Right renal pelvis (tissue), 4 donors: ENCODE data around the gene BAHCC1. TPM values are rescaled to one million over a fixed set of nuclear protein-coding genes. Genes with fewer than 3 reads are reported as not detected.

Experiments used
- DNase-seq, 4 donors: peaks; one replicate each; pipeline ENCODE4 v3.0.0-alpha.2; 2013; ENCODE audit warnings: low read depth in 4 of 4, low spot score in 3 of 4, missing footprints in 1 of 4
- polyA plus RNA-seq, 4 donors: library from polyadenylated mRNA; unstranded; fragments of 120-200 nt; gene quantifications; one replicate each; pipeline ENCODE4 v1.2.1, GENCODE V29; 2013; ENCODE audit not compliant: insufficient read length in 4 of 4

BAHCC1 gene
- polyA plus RNA-seq, 4 donors = 16.6 to 24.7 (median 18.8) TPM

DNA sequence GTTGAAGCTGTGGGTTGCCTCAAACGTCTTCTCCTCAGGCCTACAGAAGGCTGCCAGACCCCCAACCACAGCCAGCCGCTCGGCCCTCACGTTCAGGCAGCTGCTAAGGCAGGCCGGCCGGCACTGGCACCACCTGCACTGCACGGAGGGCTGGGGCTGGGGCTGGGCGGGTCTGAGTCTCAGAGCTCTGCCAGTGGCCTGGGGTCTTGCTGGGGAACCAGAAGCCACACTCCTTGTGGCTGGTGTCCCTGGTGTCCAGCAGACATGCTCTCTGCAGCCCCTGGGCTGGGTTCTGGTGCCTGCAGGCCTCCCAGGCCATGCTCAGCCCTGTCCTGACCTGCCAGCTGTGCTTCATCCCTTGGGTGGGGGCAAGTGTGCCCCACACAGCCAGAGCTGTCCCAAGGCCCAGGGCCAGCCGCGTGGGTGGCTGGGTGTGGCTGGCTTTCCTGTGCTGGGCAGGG lies 42.0 kb downstream of the BAHCC1 start:
- no peak for DNase-seq

DNA sequence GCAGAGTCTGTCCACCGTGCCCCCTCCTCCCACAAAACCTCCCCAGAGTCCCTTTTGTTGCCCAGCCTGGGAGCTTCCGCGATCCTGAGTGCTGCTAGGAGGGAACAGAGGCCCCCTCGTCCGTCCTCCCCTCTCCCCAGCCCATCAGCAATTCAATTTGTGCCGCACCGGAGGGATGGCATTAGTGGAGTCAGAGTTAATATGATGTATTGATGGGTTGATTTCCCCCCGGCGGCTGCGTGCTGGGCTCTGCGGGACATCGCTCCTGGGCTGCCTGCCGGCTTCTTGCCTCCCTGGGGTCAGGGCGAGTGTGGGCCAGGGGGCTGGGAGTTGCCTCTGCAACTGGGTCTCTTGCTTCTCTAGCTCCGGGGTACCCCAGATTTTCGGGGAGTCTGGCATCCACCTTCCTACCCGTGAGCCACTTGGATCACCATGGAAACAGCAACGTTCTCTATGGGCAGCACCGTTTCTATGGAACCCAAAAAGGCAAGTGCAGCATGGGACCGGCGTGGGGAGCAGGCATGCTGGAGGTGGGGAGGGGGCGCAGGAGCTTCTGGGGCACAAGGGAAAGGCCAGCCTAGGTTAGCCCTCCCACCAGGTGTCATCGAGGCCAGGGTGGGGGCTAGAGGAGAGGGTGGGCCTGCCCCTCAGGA lies 42.9 kb downstream of the BAHCC1 start:
- no peak for DNase-seq

DNA sequence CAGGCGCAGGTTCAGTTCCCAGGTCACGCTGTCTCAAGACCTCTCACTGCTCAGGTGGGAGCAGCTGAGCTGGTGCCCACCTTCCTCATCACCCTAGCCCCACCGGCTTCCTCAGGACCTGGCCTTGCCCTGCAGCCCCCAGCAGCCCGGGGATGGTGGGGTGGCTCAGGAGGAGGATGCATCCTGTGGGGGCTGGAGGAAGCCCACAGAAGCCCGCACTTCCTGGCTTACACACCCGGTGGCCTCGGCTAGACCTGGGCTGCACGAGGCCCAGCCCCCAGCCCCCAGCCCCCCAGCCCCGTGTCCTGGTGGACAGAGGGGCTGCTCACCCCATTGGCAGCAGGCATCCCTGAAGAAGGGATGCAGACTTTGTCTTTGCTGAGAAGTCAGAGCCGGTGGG lies 43.4 kb downstream of the BAHCC1 start:
- no peak for DNase-seq

DNA sequence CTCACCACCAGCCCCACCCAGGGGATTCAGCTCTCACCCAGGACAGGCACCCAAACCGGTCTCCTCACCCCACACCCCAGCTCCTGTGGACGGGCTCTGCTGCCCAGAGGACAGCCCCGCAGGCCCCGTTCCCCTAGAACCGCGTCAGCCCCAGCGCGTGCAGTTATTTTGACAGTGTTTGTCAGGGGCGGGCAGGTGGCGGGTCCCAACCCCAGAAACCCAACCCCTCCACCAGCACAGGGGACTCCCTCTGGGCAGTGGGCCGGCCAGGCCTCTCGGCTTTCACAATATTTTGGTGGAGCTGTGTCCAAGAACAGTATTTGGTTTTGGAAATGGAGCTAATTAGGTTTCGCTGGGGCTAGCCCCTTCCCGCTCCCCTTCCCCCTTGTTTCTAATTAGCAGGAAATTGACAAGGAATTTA lies 44.8 kb downstream of the BAHCC1 start:
- DNase-seq = no peak

DNA sequence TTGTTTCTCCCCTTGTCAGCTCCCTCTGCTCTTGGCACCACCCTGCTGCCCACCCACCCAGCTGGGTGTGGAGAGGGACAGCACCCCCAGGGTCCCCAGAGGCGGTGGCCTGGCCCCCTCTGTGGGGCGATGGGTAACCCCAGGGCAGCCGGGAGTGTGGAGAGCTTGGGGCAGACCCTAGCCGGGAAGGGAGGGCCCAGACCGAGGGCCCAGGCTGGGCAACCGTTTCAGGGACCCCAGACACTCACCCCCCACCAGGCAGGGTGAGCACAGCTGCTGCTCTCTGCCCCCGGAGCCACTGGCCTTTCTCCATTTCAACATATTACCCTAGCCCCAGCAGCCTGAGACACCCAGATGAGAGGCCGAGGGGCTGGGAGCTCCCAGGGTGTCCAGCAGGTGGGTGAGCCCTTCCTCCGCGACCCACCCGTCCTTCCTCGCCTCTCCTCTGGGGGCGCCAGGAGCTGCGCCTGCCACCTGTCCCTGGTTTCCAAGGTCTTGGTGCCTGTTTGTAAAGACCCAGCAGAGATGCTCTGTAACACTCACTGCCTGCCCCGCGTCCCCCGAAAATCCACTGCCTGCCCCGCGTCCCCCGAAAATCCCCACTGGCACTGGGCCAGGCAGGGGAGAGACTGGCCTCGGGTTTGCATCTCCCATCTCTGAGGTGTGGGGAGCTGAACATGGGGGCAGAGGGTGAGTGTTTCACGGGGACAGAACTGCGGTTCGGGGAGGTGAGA lies 45.4 kb downstream of the BAHCC1 start:
- DNase-seq = no peak

DNA sequence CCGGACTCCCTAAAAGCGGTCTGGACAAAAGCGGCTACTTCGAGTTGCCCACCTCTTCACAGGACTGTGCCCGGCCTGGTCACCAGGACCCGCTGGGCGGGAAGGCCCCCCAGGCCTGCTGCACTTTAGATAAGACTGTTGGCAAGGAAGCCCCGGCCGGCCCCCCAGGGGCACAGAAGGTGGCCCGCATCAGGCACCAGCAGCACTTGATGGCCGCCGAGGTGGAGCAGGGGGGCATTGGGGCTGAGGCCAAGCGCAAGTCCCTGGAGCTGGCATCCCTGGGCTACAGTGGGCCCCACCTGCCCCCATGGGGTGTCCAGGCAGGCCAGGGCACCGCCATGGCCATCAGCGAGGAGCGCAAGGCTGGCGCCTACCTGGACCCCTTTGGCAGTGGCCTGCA lies 47.5 kb downstream of the BAHCC1 start:
- no peak for DNase-seq

DNA sequence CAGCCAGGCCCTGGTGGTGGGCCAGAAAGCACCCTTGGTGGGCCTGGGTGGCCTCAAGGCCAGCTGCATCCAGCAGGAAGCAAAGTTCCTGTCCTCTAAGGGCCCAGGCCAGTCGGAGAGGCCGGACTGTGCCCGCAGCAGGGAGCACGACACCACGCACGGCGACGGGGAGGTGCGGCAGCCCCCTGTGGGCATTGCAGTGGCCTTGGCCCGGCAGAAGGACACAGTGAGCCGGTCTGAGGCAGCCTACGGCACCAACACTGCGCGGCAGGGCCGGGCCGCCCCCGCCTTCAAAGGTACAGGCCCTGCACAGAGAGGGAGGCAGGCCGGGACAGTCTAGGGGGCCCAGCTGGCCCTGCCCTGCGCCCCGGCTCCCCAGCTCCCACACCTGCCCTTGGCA lies 48.0 kb downstream of the BAHCC1 start:
- no peak for DNase-seq

DNA sequence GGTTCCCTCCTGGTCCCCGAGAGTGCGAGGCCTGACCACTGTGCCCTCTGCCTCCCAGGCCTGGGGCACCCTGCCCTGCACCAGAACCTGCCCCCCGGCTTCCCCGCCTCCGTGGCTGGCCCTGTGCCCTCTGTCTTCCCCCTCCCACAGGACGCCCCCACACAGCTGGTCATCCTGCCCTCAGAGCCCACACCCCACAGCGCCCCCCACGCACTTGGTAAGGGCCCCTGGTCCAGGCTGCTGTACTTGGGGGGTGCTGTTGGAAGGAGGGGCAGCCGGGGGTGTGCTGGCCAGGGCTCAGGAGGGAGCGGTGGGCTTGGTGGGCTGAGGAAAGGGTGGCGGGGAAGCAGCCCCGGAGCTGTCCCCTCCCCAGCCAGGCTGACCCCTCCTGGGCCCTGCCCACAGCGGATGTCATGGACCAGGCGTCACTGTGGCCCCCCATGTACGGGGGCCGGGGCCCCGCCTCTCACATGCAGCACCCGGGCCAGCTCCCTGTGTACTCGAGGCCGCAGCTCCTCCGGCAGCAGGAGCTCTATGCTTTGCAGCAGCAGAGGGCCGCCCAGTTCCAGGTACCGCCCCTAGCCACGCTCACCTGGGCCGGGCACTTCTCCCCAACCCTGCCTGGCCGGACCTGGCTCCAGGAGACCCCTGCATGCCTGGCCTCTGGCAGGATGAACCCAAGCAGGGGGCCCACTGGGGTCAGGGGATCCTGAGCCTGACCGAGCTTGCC lies 49.5 kb downstream of the BAHCC1 start:
- DNase-seq = no peak

DNA sequence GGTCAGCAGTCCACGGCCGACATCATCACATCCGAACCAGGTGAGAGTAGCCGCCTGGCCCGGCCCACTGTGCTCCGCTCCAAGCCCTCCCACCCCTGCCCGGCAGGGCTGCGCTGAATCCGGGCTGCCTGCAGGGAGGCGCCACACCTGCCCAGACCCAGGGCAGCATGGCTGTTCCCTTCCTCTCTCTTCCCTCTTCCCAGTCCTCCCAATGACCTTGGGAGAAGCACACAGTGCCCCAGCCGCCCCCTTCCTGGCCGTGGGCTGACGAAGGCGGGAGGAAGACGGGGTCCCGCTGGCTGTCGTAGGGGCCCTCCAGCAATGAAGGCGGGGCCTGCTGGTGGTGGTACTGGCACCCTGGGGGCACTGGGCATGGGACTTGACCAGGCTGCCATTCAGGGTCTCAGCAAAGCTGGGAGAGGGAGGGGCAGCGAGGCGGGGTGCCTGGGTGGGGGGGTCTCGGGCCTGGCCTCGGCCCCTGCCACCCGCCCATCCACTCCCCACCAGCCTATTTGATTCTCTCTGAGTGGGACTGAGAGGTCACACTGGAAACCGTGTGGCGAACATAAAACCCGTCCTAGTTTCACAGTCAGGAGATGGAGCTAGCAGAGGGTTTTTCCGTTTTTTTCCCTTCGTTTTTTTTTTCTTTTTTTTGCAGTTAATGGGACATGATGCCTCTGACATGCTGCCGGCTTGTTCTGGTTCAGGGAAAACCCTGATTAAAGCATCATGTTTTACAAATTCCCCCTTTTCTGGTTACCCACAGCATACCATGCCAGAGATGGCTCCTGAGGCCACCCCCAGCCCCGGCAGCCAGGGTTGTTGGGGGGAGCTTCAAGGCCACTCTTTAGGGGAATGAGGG lies 50.6 kb downstream of the BAHCC1 start:
- DNase-seq = no peak

DNA sequence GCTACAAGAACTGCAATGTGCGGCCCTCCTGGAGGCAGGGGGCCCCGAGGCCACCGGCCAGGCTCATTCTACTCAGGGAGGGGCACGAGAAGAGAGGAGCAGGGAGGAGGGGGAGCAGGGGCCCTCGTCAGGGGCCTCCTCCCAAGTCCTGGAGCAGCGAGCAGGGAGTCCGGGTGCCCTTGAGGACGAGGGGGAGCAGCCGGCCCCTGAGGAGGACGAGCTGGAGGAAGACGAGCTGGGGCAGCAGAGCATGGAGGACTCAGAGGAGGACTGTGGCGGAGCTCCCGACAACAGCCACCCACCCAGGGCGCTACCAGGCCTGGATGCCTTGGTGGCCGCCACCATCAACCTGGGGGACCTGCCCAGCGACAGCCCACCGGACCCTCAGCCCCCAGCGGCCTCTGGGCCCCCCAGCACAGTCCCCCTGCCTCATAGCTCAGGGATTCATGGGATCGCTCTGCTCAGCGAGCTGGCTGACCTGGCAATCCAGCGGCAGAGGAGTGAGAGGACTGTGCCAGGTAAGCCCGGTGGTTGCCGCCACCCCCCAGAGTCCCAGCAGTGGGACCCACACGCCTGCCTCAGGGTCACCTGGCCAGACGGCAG lies 52.2 kb downstream of the BAHCC1 start:
- DNase-seq = no peak

DNA sequence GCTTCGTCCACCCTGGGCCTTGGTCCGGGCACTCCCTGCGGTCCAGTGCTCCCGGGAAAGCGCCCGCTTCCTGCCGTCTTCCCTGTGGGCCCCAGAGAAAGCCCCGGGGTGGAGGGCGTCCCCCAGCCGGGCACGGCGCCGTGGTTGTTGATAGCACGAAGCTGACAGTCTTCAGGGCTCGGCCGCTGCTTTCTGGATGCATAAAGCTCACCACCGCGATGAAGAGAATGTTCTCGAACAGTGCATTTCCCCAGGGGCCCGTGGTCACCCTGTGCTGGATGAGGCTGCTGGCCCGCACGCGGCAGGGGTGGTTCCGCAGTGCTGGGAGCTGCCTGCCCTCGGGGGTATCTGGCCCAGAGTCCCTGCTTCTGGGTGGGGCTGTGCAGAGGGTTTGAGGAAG lies 53.2 kb downstream of the BAHCC1 start:
- no peak for DNase-seq

DNA sequence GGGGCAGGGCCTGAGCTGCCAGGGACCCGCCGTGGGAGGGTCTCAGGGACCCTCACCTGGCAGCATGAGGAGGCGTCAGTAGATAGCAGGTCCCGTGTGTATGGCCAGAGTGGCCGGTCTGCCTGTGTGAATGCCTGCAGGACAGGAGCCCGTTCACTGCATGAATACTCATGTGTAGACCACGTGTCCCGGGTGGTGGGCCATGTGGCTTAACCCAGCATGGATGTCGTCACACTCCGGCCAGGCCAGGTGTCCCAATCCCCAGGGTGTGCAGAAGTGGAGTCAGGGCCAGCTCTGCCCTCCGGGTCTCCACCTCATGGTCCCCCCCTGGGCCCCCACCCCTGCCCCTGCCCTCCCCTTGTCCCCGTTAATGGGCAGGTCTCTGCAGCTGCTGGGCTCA lies 53.7 kb downstream of the BAHCC1 start:
- no peak for DNase-seq

DNA sequence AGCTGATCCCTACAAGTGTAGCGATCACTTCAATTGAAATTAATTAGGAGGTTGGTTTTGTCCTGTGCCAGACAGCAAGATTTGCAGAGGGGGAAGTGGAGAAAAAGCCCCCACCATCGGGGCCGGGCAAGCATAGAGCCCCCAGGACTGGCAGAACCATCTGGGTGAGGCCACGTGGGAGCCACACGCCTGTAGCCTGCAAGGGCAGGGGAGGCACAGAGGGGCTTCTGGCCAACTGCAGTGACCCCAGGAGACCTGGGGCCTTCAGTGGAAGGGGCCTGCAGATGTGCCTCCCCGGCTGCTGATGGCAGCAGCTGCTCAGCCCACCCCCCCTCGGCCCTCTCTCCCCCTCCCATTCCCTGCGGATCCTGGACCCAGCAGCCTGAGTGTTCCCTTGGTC lies 54.1 kb downstream of the BAHCC1 start:
- DNase-seq = no peak

DNA sequence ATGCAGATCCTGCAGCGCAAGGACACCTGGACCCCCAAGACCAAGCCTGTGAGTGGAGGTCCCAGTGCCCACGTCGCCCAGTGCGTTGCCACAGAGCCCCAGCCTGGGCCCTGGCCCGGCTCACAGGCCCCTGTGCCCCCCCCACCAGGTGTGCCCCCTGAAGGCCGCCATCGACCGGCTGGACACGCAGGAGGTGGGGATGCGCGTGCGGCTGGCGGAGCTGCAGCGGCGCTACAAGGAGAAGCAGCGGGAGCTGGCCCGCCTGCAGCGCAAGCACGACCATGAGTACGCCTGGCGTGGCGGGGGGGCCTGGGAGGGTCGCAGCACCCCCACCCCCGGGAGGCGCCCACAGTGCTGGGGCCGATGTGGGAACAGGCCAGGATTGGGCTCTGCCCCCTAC lies 56.6 kb downstream of the BAHCC1 start:
- DNase-seq = no peak

DNA sequence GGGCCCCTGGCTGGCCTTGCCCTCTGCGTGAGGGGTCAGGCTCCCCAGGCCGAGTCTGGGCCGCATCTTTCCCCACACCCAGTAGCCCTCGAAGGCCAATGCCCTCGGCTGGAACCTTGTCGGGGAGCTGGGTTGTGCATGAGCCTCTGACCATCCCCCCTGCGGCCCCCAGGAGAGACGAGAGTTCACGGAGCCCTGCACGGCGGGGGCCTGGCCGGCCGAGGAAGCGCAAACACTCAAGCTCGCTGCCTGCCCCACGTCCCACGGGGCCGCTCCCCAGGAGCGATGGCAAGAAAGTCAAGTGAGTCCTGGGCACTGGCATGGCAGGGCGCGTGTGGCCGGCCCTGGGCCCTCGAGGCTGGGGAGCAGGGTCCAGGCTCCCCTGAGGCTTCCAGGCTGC lies 57.3 kb downstream of the BAHCC1 start:
- no peak for DNase-seq

DNA sequence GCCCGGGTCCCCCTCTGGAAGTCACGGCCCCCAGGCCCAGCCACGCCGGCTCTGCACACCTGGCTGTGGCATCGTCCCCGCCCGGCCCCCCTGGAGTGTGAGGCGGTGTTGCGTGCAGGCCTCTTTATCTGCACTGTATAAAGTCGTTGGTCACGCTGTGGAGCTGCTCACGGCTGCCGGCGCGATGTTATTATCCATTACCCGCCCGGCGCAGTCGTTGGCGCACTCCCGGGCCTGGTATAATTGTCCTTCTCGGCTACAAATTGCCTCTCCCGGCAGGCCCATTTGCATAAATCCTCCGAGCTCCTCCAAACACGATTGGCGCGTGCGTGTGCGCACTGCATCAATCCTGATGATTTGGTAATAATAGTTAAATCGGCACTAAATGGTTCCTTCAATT lies 57.8 kb downstream of the BAHCC1 start:
- DNase-seq = no peak

DNA sequence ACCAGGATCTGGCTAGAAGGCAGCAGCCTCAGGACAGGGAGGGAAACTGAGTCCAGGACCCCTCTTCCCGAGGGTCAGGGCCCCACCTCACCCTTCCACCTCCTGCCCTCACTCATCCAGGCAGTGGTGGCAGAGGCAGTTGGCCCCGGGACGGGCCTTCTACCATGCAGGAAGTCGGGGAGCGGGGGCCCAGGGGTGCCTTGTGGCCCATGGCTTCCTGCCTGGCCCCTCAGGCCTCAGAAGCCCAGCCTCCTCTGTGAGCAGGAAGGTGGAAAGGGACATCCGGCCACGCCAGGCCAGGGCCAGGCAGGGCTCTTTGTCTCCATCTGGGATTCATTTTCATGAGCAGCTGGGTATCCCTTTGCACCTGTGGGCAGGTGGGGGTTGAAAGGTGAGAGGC lies 58.5 kb downstream of the BAHCC1 start:
- DNase-seq = no peak

DNA sequence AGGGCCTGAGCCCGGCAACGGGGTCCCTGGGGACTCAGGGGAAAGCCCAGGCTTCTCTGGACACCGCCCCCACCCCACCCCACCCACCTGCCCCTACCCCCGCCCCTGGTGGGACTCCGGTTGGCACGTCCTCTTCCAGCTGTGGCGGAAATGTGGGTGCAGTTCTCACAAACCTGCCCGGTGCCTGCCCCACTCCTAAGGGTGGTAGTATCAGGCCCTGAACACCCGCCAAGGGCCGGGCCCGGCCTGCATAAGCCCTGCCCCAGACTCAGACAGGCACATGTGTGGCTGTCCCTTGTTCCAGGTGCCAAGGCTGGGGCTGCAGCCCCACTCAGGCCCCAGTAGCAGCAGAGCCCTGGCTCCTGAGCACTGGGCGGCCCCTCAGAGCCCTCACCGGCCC lies 59.2 kb downstream of the BAHCC1 start:
- no peak for DNase-seq

DNA sequence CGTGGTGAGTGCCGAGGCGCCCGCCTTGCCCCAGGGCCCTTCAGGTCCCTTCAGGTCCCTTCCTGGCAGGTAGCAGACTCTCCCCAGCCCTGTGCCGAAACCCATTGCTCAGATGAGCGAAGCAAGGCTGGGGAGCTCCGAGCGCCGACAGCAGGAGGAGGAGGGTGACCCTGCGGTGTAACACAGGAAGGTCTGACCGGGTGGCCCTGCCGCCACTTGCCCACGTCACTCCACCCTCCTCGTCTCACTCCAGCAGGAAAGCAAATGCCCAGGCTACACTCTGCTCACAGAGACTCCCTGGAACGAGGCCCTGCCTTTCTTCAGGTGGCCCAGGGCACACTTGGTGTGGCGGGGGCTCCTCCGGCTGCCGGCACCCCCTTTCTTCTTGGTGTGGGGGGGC lies 60.1 kb downstream of the BAHCC1 start:
- no peak for DNase-seq

DNA sequence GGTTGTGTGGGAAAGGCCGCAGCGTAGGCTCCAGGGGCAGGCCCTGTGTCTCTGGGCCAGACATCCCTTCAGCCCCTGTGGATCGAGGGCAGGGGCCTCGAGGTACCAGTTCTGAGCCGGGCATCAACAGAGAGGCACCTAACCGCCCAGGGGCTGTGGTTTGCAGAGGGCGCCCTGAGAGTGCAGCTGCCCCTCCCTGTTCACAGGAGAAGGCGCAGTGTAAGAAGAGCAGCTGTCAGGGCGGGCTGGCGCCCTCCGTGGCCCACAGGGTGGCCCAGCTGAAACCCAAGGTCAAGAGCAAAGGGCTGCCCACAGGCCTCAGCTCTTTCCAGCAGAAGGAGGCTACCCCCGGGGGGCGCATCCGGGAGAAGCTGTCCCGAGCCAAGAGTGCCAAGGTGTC lies 60.8 kb downstream of the BAHCC1 start:
- no peak for DNase-seq
